Measurements from ENCODE around the gene BZW2. TPM values are rescaled to one million over a fixed set of nuclear protein-coding genes. Genes with fewer than 3 reads are reported as not detected.
A peak's percentile ranks its signal among the peaks of the same experiment; 100 is the strongest.

Gene BZW2
- total and polyA plus RNA-seq, 2 of the 13 experiments (the other 11 are each of a cell fraction or from before 2014, with no cell fraction given) = 21.8 to 95.2 TPM

GRCh38 chr7:16644636-16645592 lies 1.1 kb upstream of the BZW2 start (continued):
- TF ChIP-seq ZFP91 (CRISPR knock-in tag; IDR thresholded peaks at IDR 0.05; ENCODE audit: borderline replicate concordance) (no peak), KAT8 (CRISPR knock-in tag; IDR thresholded peaks at IDR 0.05) (no peak), KLF16 (CRISPR knock-in tag; IDR thresholded peaks at IDR 0.05) (no peak; a peak in 1 of 4 replicates), ZNF800 (CRISPR knock-in tag; IDR thresholded peaks at IDR 0.05) (no peak; the same call in 1 of the 2 replicates), TCF7 (IDR thresholded peaks at IDR 0.05; ENCODE audit: low read depth) (no peak), CEBPG (CRISPR knock-in tag; IDR thresholded peaks at IDR 0.05) (no peak), HDAC2 (CRISPR knock-in tag; IDR thresholded peaks at IDR 0.05) (no peak), ZSCAN22 (CRISPR knock-in tag; IDR thresholded peaks at IDR 0.05) (no peak; the same call in 1 of the 2 replicates), SMC3 (IDR thresholded peaks at IDR 0.05; ENCODE audit: low read length) (no peak), MXD3 (CRISPR knock-in tag; IDR thresholded peaks at IDR 0.05) (no peak), ZNF691 (CRISPR knock-in tag; IDR thresholded peaks at IDR 0.05; ENCODE audit: borderline replicate concordance, low read depth) (no peak), ERF (CRISPR knock-in tag; IDR thresholded peaks at IDR 0.05) (no peak), ZSCAN20 (CRISPR knock-in tag; IDR thresholded peaks at IDR 0.05; ENCODE audit: borderline replicate concordance) (no peak), ZKSCAN5 (CRISPR knock-in tag; IDR thresholded peaks at IDR 0.05) (no peak), ZBTB49 (CRISPR knock-in tag; IDR thresholded peaks at IDR 0.05; ENCODE audit: borderline replicate concordance) (no peak), FOXK2 (IDR thresholded peaks at IDR 0.05) (no peak), SMYD3 (CRISPR knock-in tag; IDR thresholded peaks at IDR 0.05) (no peak), ELF3 (CRISPR knock-in tag; IDR thresholded peaks at IDR 0.05) (no peak), NR2F6 (IDR thresholded peaks at IDR 0.05) (peak; percentile 50), NR2F6 (CRISPR knock-in tag; IDR thresholded peaks at IDR 0.05) (no peak), BRCA1 (CRISPR knock-in tag; IDR thresholded peaks at IDR 0.05) (no peak), E2F1 (CRISPR knock-in tag; IDR thresholded peaks at IDR 0.05) (no peak; the same call in 1 of the 2 replicates), SRY (CRISPR knock-in tag; IDR thresholded peaks at IDR 0.05) (no peak)
